ENCODE measurements around the gene SUMF1. TPM values are rescaled to one million over a fixed set of nuclear protein-coding genes. Genes with fewer than 3 reads are reported as not detected.
A peak's percentile ranks its signal among the peaks of the same experiment; 100 is the strongest.

Gene SUMF1
- total RNA-seq, 2 experiments from 2014 or later: 5.1 to 5.6 TPM

- Mint-ChIP-seq H3K27ac (peak overlapping the region; percentile 79), H3K4me3 (peak overlapping the region; percentile 34), H3K9me3 (no peaks in the 10 kb centered on the region), H3K27me3 (no peaks in the 10 kb centered on the region), H3K4me1 (ENCODE audit: low read depth) (peaks cover 47% of the 10 kb centered on the region), H3K36me3 (peaks cover 17% of the 10 kb centered on the region)
- ChIA-PET CTCF (interaction anchor here (0.7 to 0.8 kb wide), 3 partner anchors 59 to 713 kb away, joined by 3 read pairs; no protein-coding TSS in a partner anchor), POLR2A (interaction anchor here (1.1 to 1.4 kb wide), 5 partner anchors 11 to 85 kb away, joined by 3 to 8 read pairs (median 5); partner anchors contain the start of gene ITPR1)
- no peak for DNase-seq
- intact Hi-C loops (cut with micrococcal nuclease): loop anchor here (1.0 to 5.0 kb wide), 8 partner anchors 11 to 787 kb away; partner anchors contain the start of gene ITPR1
Observed at GRCh38 chr3:4409971-4410573, 57.0 kb downstream of the SUMF1 start.

- intact Hi-C loops (cut with micrococcal nuclease): loop anchor here (1.0 to 5.0 kb wide), 5 partner anchors 21 to 788 kb away; partner anchors contain the start of gene ITPR1
- ChIA-PET POLR2A (interaction anchor here (1.0 to 1.4 kb wide), 6 partner anchors 12 to 86 kb away, joined by 3 to 8 read pairs (median 4); partner anchors contain the start of genes ITPR1 and SUMF1), CTCF (interaction anchor here (0.6 to 1.4 kb wide), 4 partner anchors 58 to 714 kb away, joined by 3 to 5 read pairs (median 3); partner anchors contain the start of gene ITPR1)
- DNase-seq: peak; percentile 64
- Mint-ChIP-seq H3K9me3 (no peaks in the 10 kb centered on the region), H3K27ac (peak overlapping the region; percentile 79), H3K36me3 (peaks cover 18% of the 10 kb centered on the region), H3K27me3 (no peaks in the 10 kb centered on the region), H3K4me3 (peak overlapping the region; percentile 8), H3K4me1 (ENCODE audit: low read depth) (peaks cover 47% of the 10 kb centered on the region)
Observed at GRCh38 chr3:4409415-4409814, 57.7 kb downstream of the SUMF1 start.

- POLR2A ChIA-PET: interaction anchor here (1.0 to 1.3 kb wide), 5 partner anchors 13 to 85 kb away, joined by 3 to 8 read pairs (median 4); partner anchors contain the start of genes ITPR1 and SUMF1
- intact Hi-C loops (cut with micrococcal nuclease): loop anchor here (1.0 to 5.0 kb wide), 5 partner anchors 21 to 788 kb away; partner anchors contain the start of gene ITPR1
- CTCF ChIA-PET: interaction anchor here (0.6 to 1.4 kb wide), 2 partner anchors 58 to 85 kb away, joined by 3 to 5 read pairs; partner anchors contain the start of gene ITPR1
- no peak for DNase-seq
- Mint-ChIP-seq H3K36me3 (peaks cover 20% of the 10 kb centered on the region), H3K27ac (peak overlapping the region; percentile 79), H3K9me3 (no peaks in the 10 kb centered on the region), H3K4me3 (no peak overlapping the region), H3K27me3 (no peaks in the 10 kb centered on the region), H3K4me1 (ENCODE audit: low read depth) (peaks cover 47% of the 10 kb centered on the region)
Observed at GRCh38 chr3:4408958-4409357, 58.1 kb downstream of the SUMF1 start.

GRCh38 chr3:4407941-4408340 is 59.1 kb downstream of the SUMF1 start:
- H3K9me3 Mint-ChIP-seq: no peaks in the 10 kb centered on the region
- DNase-seq: no peak
- H3K27me3 Mint-ChIP-seq: no peaks in the 10 kb centered on the region
- intact Hi-C loops (cut with micrococcal nuclease): loop anchor here (5.0 kb wide), 1 partner anchor 789 kb away; no protein-coding TSS in a partner anchor
- no peak overlapping the region for H3K4me3 Mint-ChIP-seq
- H3K27ac Mint-ChIP-seq: no peak overlapping the region
- CTCF ChIA-PET: no interaction called here
- POLR2A ChIA-PET: no interaction called here
- H3K4me1 Mint-ChIP-seq (ENCODE audit: low read depth): peaks cover 47% of the 10 kb centered on the region
- H3K36me3 Mint-ChIP-seq: peaks cover 22% of the 10 kb centered on the region

GRCh38 chr3:4406746-4407568 is 60.1 kb downstream of the SUMF1 start:
- peaks cover 22% of the 10 kb centered on the region for H3K36me3 Mint-ChIP-seq

GRCh38 chr3:4404881-4405280 is 62.2 kb downstream of the SUMF1 start:
- Mint-ChIP-seq H3K9me3 (no peaks in the 10 kb centered on the region), H3K4me3 (no peak overlapping the region), H3K27ac (no peak overlapping the region), H3K27me3 (no peaks in the 10 kb centered on the region), H3K36me3 (peaks cover 27% of the 10 kb centered on the region), H3K4me1 (ENCODE audit: low read depth) (peaks cover 37% of the 10 kb centered on the region)
- ChIA-PET POLR2A (no interaction called here), CTCF (no interaction called here)
- intact Hi-C loops (cut with micrococcal nuclease): loop anchor here (5.0 kb wide), 1 partner anchor 792 kb away; no protein-coding TSS in a partner anchor
- no peak for DNase-seq

More at GRCh38 chr3:4406746-4407568, 60.1 kb downstream of the SUMF1 start:
- CTCF ChIA-PET: no interaction called here
- Mint-ChIP-seq H3K4me1 (ENCODE audit: low read depth) (peaks cover 47% of the 10 kb centered on the region), H3K27me3 (no peaks in the 10 kb centered on the region), H3K9me3 (no peaks in the 10 kb centered on the region), H3K27ac (no peak overlapping the region), H3K4me3 (no peak overlapping the region)
- POLR2A ChIA-PET: no interaction called here
- no peak for DNase-seq
- intact Hi-C loops (cut with micrococcal nuclease): loop anchor here (5.0 kb wide), 1 partner anchor 790 kb away; no protein-coding TSS in a partner anchor

GRCh38 chr3:4401441-4401840 is 65.6 kb downstream of the SUMF1 start:
- ChIA-PET CTCF (interaction anchor here (1.0 kb wide), 1 partner anchor 51 kb away, joined by 4 read pairs; no protein-coding TSS in a partner anchor), POLR2A (no interaction called here)
- intact Hi-C loops (cut with micrococcal nuclease): no loop called here
- H3K4me3 Mint-ChIP-seq: no peak overlapping the region
- no peaks in the 10 kb centered on the region for H3K27me3 Mint-ChIP-seq
- no peaks in the 10 kb centered on the region for H3K9me3 Mint-ChIP-seq
- peaks cover 27% of the 10 kb centered on the region for H3K36me3 Mint-ChIP-seq
- DNase-seq: peak; percentile 65
- peaks cover 21% of the 10 kb centered on the region for H3K4me1 Mint-ChIP-seq (ENCODE audit: low read depth)
- H3K27ac Mint-ChIP-seq: peak overlapping the region; percentile 66

GRCh38 chr3:4399476-4399875 is 67.6 kb downstream of the SUMF1 start:
- Mint-ChIP-seq H3K27me3 (no peaks in the 10 kb centered on the region), H3K4me1 (ENCODE audit: low read depth) (peaks cover 37% of the 10 kb centered on the region), H3K36me3 (peaks cover 31% of the 10 kb centered on the region), H3K9me3 (no peaks in the 10 kb centered on the region), H3K27ac (no peak overlapping the region), H3K4me3 (no peak overlapping the region)
- ChIA-PET CTCF (no interaction called here), POLR2A (no interaction called here)
- DNase-seq: no peak
- intact Hi-C loops (cut with micrococcal nuclease): no loop called here

- H3K4me3 Mint-ChIP-seq: no peak overlapping the region
- no peaks in the 10 kb centered on the region for H3K27me3 Mint-ChIP-seq
- peaks cover 28% of the 10 kb centered on the region for H3K36me3 Mint-ChIP-seq
- DNase-seq: no peak
- ChIA-PET POLR2A (no interaction called here), CTCF (interaction anchor here (0.9 to 2.7 kb wide), 2 partner anchors 48 to 235 kb away, joined by 3 to 9 read pairs; no protein-coding TSS in a partner anchor)
- intact Hi-C loops (cut with micrococcal nuclease): no loop called here
- H3K9me3 Mint-ChIP-seq: no peaks in the 10 kb centered on the region
- peaks cover 42% of the 10 kb centered on the region for H3K4me1 Mint-ChIP-seq (ENCODE audit: low read depth)
- H3K27ac Mint-ChIP-seq: no peak overlapping the region
Observed at GRCh38 chr3:4398941-4399245, 68.2 kb downstream of the SUMF1 start.

GRCh38 chr3:4398120-4398940 is 68.7 kb downstream of the SUMF1 start:
- H3K4me1 Mint-ChIP-seq (ENCODE audit: low read depth): peaks cover 42% of the 10 kb centered on the region
- no peaks in the 10 kb centered on the region for H3K9me3 Mint-ChIP-seq
- intact Hi-C loops (cut with micrococcal nuclease): no loop called here
- DNase-seq: no peak
- H3K27ac Mint-ChIP-seq: no peak overlapping the region
- no peaks in the 10 kb centered on the region for H3K27me3 Mint-ChIP-seq
- no peak overlapping the region for H3K4me3 Mint-ChIP-seq
- H3K36me3 Mint-ChIP-seq: peaks cover 24% of the 10 kb centered on the region
- POLR2A ChIA-PET: no interaction called here
- CTCF ChIA-PET: interaction anchor here (0.9 to 2.7 kb wide), 2 partner anchors 47 to 235 kb away, joined by 3 to 9 read pairs; no protein-coding TSS in a partner anchor

- H3K4me1 Mint-ChIP-seq (ENCODE audit: low read depth): peaks cover 42% of the 10 kb centered on the region
- no peak overlapping the region for H3K4me3 Mint-ChIP-seq
- ChIA-PET POLR2A (no interaction called here), CTCF (interaction anchor here (2.7 kb wide), 1 partner anchor 47 kb away, joined by 9 read pairs; no protein-coding TSS in a partner anchor)
- no peaks in the 10 kb centered on the region for H3K27me3 Mint-ChIP-seq
- DNase-seq: no peak
- intact Hi-C loops (cut with micrococcal nuclease): no loop called here
- H3K9me3 Mint-ChIP-seq: no peaks in the 10 kb centered on the region
- no peak overlapping the region for H3K27ac Mint-ChIP-seq
- H3K36me3 Mint-ChIP-seq: peaks cover 21% of the 10 kb centered on the region
Observed at GRCh38 chr3:4397466-4397865, 69.6 kb downstream of the SUMF1 start.

Measured in activated CD4-positive, alpha-beta memory T cell treated with anti-CD3 and anti-CD28 coated beads for 36 hours (primary cell).